Stomach (tissue), 4 donors: ENCODE results near the gene SUPT3H.

Experiments
- CTCF ChIP-seq, 7 experiments: fragments of 450-650 bp in 4 of 7; fragments of 200-600 bp in 3 of 7; sonication (generic) in 3 of 7; IDR thresholded peaks; one replicate each; pipeline ENCODE4 v1.5.1; 2016 to 2019; ENCODE audit warnings: antibody characterized with exemption in 7 of 7, control low read depth in 2 of 7, mild to moderate bottlenecking in 1 of 7
- EP300 ChIP-seq: sonication (generic); formaldehyde crosslinking; IDR thresholded peaks from one replicate; pipeline ENCODE4 v1.6.1; 2017; ENCODE audit warnings: antibody characterized with exemption
- POLR2A ChIP-seq, 4 donors: fragments of 450-650 bp; IDR thresholded peaks; one replicate each; pipeline ENCODE4 v1.6.1; 2016; ENCODE audit warnings: antibody characterized with exemption in 4 of 4, control low read depth in 2 of 4, mild to moderate bottlenecking in 1 of 4, moderate library complexity in 1 of 4
- POLR2AphosphoS5 ChIP-seq, 3 donors: sonication (generic); formaldehyde crosslinking; IDR thresholded peaks; one replicate each; pipeline ENCODE4 v1.6.1; 2016; ENCODE audit warnings: antibody characterized with exemption in 3 of 3

- TF ChIP-seq POLR2A (IDR thresholded peaks at IDR 0.05) (no peak), CTCF (IDR thresholded peaks at IDR 0.05) (no peak), POLR2AphosphoS5 (IDR thresholded peaks at IDR 0.05) (no peak), EP300 (no peak)
Measured at GRCh38 chr6:45350186-45350710, 27.5 kb downstream of the SUPT3H start.
